ENCODE measurements around the gene XYLT1.

DNA sequence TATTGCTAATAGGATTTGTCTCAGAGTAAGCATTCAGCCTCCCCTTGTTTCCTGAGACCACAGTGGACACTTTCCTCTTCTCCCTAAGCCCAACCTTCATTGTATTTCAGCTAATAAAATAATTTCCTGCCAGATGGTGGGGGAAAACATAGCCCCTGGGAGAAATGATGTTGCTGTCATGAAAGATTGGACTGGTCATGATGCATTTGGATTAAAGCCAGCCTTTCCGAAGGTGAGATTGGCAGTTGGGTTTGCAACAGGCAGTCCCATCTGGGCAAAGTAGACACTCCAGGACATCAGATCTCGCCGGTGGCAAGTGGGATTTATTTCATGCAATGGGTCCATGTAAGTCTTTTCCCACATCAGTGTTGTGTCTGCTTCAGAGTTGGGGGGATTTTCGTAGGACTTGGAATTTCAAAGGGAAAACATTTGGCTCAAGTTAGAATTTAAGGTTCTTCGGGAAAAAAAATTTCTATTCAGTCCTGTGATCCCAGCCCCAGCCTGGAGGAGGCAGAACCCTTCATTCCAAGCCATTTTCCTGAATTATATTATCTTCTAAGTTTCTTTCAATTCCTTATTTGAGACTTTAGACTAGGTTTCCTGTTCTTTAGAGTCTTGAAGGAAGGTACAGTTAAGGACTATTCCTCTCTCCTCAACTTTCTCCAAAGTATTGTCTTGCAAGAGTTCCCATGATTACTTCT is 391.7 kb downstream of the XYLT1 start:
- TF ChIP-seq ZNF140 (tag by site-specific recombination; IDR thresholded peaks at IDR 0.05) (no peak), KLF1 (tag by site-specific recombination; IDR thresholded peaks at IDR 0.05) (no peak), ZBTB7A (tag by site-specific recombination; IDR thresholded peaks at IDR 0.05; ENCODE audit: low read depth) (no peak), MZF1 (tag by site-specific recombination; IDR thresholded peaks at IDR 0.05; ENCODE audit: borderline replicate concordance) (no peak), ZNF768 (tag by site-specific recombination; IDR thresholded peaks at IDR 0.05) (no peak), ZNF274 (IDR thresholded peaks at IDR 0.05; ENCODE audit: low read length) (no peak), ZNF274 (tag by site-specific recombination; IDR thresholded peaks at IDR 0.05; ENCODE audit: borderline replicate concordance) (no peak), SP2 (tag by site-specific recombination; IDR thresholded peaks at IDR 0.05) (no peak), ZNF501 (tag by site-specific recombination; IDR thresholded peaks at IDR 0.05) (no peak), ZNF837 (tag by site-specific recombination; IDR thresholded peaks at IDR 0.05) (no peak), KLF8 (tag by site-specific recombination; IDR thresholded peaks at IDR 0.05) (no peak)
- TF ChIP-seq, protein P1, sequence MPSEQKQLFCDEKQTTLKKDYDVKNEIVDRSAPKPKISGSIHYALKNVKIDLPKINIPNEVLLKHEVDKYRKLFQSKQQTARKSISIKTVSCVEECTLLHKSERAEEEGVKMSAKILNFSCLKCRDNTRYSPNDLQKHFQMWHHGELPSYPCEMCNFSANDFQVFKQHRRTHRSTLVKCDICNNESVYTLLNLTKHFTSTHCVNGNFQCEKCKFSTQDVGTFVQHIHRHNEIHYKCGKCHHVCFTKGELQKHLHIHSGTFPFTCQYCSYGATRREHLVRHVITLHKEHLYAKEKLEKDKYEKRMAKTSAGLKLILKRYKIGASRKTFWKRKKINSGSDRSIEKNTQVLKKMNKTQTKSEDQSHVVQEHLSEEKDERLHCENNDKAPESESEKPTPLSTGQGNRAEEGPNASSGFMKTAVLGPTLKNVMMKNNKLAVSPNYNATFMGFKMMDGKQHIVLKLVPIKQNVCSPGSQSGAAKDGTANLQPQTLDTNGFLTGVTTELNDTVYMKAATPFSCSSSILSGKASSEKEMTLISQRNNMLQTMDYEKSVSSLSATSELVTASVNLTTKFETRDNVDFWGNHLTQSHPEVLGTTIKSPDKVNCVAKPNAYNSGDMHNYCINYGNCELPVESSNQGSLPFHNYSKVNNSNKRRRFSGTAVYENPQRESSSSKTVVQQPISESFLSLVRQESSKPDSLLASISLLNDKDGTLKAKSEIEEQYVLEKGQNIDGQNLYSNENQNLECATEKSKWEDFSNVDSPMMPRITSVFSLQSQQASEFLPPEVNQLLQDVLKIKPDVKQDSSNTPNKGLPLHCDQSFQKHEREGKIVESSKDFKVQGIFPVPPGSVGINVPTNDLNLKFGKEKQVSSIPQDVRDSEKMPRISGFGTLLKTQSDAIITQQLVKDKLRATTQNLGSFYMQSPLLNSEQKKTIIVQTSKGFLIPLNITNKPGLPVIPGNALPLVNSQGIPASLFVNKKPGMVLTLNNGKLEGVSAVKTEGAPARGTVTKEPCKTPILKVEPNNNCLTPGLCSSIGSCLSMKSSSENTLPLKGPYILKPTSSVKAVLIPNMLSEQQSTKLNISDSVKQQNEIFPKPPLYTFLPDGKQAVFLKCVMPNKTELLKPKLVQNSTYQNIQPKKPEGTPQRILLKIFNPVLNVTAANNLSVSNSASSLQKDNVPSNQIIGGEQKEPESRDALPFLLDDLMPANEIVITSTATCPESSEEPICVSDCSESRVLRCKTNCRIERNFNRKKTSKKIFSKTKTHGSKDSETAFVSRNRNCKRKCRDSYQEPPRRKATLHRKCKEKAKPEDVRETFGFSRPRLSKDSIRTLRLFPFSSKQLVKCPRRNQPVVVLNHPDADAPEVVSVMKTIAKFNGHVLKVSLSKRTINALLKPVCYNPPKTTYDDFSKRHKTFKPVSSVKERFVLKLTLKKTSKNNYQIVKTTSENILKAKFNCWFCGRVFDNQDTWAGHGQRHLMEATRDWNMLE (tag by site-specific recombination; conservative IDR thresholded peaks at IDR 0.05; ENCODE audit: low read depth), result no peak
- TF ChIP-seq, protein P2, sequence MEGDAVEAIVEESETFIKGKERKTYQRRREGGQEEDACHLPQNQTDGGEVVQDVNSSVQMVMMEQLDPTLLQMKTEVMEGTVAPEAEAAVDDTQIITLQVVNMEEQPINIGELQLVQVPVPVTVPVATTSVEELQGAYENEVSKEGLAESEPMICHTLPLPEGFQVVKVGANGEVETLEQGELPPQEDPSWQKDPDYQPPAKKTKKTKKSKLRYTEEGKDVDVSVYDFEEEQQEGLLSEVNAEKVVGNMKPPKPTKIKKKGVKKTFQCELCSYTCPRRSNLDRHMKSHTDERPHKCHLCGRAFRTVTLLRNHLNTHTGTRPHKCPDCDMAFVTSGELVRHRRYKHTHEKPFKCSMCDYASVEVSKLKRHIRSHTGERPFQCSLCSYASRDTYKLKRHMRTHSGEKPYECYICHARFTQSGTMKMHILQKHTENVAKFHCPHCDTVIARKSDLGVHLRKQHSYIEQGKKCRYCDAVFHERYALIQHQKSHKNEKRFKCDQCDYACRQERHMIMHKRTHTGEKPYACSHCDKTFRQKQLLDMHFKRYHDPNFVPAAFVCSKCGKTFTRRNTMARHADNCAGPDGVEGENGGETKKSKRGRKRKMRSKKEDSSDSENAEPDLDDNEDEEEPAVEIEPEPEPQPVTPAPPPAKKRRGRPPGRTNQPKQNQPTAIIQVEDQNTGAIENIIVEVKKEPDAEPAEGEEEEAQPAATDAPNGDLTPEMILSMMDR (tag by site-specific recombination; IDR thresholded peaks at IDR 0.05), result no peak
- TF ChIP-seq, protein P3, sequence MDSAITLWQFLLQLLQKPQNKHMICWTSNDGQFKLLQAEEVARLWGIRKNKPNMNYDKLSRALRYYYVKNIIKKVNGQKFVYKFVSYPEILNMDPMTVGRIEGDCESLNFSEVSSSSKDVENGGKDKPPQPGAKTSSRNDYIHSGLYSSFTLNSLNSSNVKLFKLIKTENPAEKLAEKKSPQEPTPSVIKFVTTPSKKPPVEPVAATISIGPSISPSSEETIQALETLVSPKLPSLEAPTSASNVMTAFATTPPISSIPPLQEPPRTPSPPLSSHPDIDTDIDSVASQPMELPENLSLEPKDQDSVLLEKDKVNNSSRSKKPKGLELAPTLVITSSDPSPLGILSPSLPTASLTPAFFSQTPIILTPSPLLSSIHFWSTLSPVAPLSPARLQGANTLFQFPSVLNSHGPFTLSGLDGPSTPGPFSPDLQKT (IDR thresholded peaks at IDR 0.05; ENCODE audit: borderline replicate concordance, low read depth, low read length), result no peak

Data from HEK293 (cell line).